ENCODE data around the gene TCEAL1.

DNA sequence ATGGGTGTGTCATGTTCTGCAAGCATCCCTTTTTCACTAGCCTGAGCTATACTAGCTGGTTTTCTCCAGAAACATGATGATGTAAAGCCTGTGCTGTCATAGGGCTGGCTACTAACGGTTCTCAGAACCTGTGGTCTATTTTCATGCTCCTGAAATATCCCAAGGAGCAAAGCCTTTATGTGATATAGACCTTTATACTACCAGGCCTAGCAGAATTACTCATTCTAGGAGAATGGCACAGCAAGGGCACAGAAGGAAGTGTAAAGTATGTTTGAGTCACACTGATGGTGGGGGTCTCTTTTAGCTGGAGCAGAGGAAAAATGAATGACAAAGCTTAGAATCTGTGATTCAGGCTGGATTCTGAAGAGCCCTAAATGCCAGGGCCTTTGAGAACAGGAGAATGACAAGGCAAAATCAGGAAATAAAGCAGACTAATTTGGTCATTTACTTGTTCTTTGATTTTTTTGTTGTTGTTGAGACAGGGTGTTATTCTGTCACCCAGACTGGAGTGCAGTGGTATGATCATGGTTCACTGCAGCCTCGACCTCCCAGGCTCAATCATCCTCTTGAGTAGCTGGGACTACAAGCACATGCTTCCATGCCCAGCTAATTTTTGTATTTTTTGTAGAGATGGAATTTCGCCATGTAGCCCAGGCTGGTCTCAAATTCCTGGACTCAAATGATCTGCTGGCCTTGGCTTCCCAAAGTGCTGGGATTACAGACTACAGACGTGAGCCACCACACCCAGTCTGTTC is 11.8 kb downstream of the TCEAL1 start:
- TF ChIP-seq, protein P1, sequence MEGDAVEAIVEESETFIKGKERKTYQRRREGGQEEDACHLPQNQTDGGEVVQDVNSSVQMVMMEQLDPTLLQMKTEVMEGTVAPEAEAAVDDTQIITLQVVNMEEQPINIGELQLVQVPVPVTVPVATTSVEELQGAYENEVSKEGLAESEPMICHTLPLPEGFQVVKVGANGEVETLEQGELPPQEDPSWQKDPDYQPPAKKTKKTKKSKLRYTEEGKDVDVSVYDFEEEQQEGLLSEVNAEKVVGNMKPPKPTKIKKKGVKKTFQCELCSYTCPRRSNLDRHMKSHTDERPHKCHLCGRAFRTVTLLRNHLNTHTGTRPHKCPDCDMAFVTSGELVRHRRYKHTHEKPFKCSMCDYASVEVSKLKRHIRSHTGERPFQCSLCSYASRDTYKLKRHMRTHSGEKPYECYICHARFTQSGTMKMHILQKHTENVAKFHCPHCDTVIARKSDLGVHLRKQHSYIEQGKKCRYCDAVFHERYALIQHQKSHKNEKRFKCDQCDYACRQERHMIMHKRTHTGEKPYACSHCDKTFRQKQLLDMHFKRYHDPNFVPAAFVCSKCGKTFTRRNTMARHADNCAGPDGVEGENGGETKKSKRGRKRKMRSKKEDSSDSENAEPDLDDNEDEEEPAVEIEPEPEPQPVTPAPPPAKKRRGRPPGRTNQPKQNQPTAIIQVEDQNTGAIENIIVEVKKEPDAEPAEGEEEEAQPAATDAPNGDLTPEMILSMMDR (optimal IDR thresholded peaks at IDR 0.05 in 1 of 3, IDR thresholded peaks at IDR 0.05 in 1 of 3, conservative IDR thresholded peaks at IDR 0.05 in 1 of 3; ENCODE audit: extremely low read depth in 1 of 3, insufficient read depth in 2 of 3, low read length in 3 of 3) = no peak
- no peak for TF ChIP-seq EZH2 (IDR thresholded peaks at IDR 0.05; ENCODE audit: low read length)

Measured in keratinocyte (primary cell).